Breast epithelium (tissue), 4 donors: ENCODE data around the gene ZNF343. TPM values are rescaled to one million over a fixed set of nuclear protein-coding genes. Genes with fewer than 3 reads are reported as not detected.

ENCODE experiments used
- DNase-seq, 2 donors: peaks; one replicate each; pipeline ENCODE4 v3.0.0-alpha.2; 2019; ENCODE audit warnings: low spot score in 2 of 2
- H3K27ac ChIP-seq, 2 donors: fragments of 200-600 bp; sonication (generic) in 1 of 2; one replicate each; pipeline ENCODE4 v1.5.1; 2016 to 2019; ENCODE audit warnings: mild to moderate bottlenecking in 1 of 2
- H3K27me3 ChIP-seq, 2 donors: fragments of 200-600 bp; sonication (generic) in 1 of 2; one replicate each; pipeline versions ENCODE4 v1.5.1 to v1.6.0; 2017 to 2019; ENCODE audit warnings: control low read depth in 1 of 2, mild to moderate bottlenecking in 1 of 2
- H3K36me3 ChIP-seq: fragments of 200-600 bp; one replicate; pipeline ENCODE4 v1.5.1; 2019
- H3K4me1 ChIP-seq, 2 donors: fragments of 200-600 bp; sonication (generic); one replicate each; pipeline ENCODE4 v1.5.1; 2016 to 2019; ENCODE audit warnings: control low read depth in 1 of 2
- H3K4me3 ChIP-seq, 3 donors: fragments of 200-600 bp; sonication (generic); 1 replicate in 2 of 3; 2 replicates in 1 of 3; pipeline ENCODE4 v1.5.1; 2016 to 2019; ENCODE audit warnings: mild to moderate bottlenecking in 3 of 3, moderate library complexity in 2 of 3
- H3K9me3 ChIP-seq, 2 donors: fragments of 200-600 bp; sonication (generic) in 1 of 2; one replicate each; pipeline ENCODE4 v1.5.1; 2016 to 2019; ENCODE audit warnings: control low read depth in 1 of 2
- CTCF ChIP-seq, 3 donors: fragments of 450-650 bp; IDR thresholded peaks; one replicate each; pipeline ENCODE4 v1.5.1; 2016 to 2017; ENCODE audit warnings: antibody characterized with exemption in 3 of 3, mild to moderate bottlenecking in 3 of 3, moderate library complexity in 3 of 3
- POLR2A ChIP-seq: fragments of 450-650 bp; IDR thresholded peaks from one replicate; pipeline ENCODE4 v1.6.1; 2016; ENCODE audit warnings: antibody characterized with exemption, mild to moderate bottlenecking, moderate library complexity
- POLR2AphosphoS5 ChIP-seq, 3 donors: sonication (generic); formaldehyde crosslinking; IDR thresholded peaks; one replicate each; pipeline ENCODE4 v1.6.1; 2017; ENCODE audit warnings: antibody characterized with exemption in 3 of 3
- intact Hi-C: fragments of 100-400 bp; cut with DNase I; formaldehyde crosslinking; loops from one replicate; pipeline ENCODE4 v1.15.1; 2023; ENCODE audit warnings: low total_unique reads
- total RNA-seq, 3 donors: library from RNA; depleted of rRNA; stranded (reverse); fragments of >200 nt; gene quantifications; one replicate each; pipeline ENCODE4 v1.1.0, GENCODE V29; 2016

Gene ZNF343
- total RNA-seq, 3 donors from 2014 or later, result 8.8 to 18.4 (median 14.0) TPM

- Histone ChIP-seq H3K4me1 (no peaks in the 10 kb centered on the region), H3K36me3 (peaks cover 13% of the 10 kb centered on the region), H3K4me3 (no peak overlapping the region), H3K27me3 (no peaks in the 10 kb centered on the region), H3K9me3 (no peaks in the 10 kb centered on the region), H3K27ac (no peak overlapping the region)
- TF ChIP-seq POLR2AphosphoS5 (IDR thresholded peaks at IDR 0.05) (no peak), CTCF (IDR thresholded peaks at IDR 0.05) (no peak), POLR2A (no peak)
- intact Hi-C loops, result no loop called here
- no peak for DNase-seq
Observed at GRCh38 chr20:2485661-2486060, 23.1 kb downstream of the ZNF343 start.

GRCh38 chr20:2485080-2485479 lies 23.6 kb downstream of the ZNF343 start:
- Histone ChIP-seq H3K4me1 (no peaks in the 10 kb centered on the region), H3K27me3 (no peaks in the 10 kb centered on the region), H3K27ac (no peak overlapping the region), H3K4me3 (no peak overlapping the region), H3K9me3 (no peaks in the 10 kb centered on the region), H3K36me3 (peaks cover 13% of the 10 kb centered on the region)
- no peak for DNase-seq
- no peak for TF ChIP-seq POLR2A
- no peak for TF ChIP-seq POLR2AphosphoS5 (IDR thresholded peaks at IDR 0.05)
- no peak for TF ChIP-seq CTCF (IDR thresholded peaks at IDR 0.05)
- intact Hi-C loops, result no loop called here

- no peak overlapping the region for H3K4me3 ChIP-seq
- H3K9me3 ChIP-seq, result no peaks in the 10 kb centered on the region
- no peak overlapping the region for H3K27ac ChIP-seq
- TF ChIP-seq POLR2A (no peak), CTCF (IDR thresholded peaks at IDR 0.05) (no peak), POLR2AphosphoS5 (IDR thresholded peaks at IDR 0.05) (no peak)
- no peak for DNase-seq
- peaks cover 13% of the 10 kb centered on the region for H3K36me3 ChIP-seq
- intact Hi-C loops, result no loop called here
- no peaks in the 10 kb centered on the region for H3K4me1 ChIP-seq
- no peaks in the 10 kb centered on the region for H3K27me3 ChIP-seq
Observed at GRCh38 chr20:2483504-2483903, 25.2 kb downstream of the ZNF343 start.

- Histone ChIP-seq H3K4me3 (no peak overlapping the region), H3K9me3 (no peaks in the 10 kb centered on the region), H3K36me3 (peaks cover 13% of the 10 kb centered on the region), H3K27me3 (no peaks in the 10 kb centered on the region), H3K27ac (no peak overlapping the region), H3K4me1 (no peaks in the 10 kb centered on the region)
- TF ChIP-seq POLR2A (no peak), POLR2AphosphoS5 (IDR thresholded peaks at IDR 0.05) (no peak), CTCF (IDR thresholded peaks at IDR 0.05) (no peak)
- intact Hi-C loops, result no loop called here
- no peak for DNase-seq
Observed at GRCh38 chr20:2480381-2480780, 28.3 kb downstream of the ZNF343 start.

GRCh38 chr20:2476742-2477615 lies 31.7 kb downstream of the ZNF343 start:
- Histone ChIP-seq H3K36me3 (no peaks in the 10 kb centered on the region), H3K9me3 (no peaks in the 10 kb centered on the region), H3K4me3 (no peak overlapping the region), H3K27ac (no peak overlapping the region), H3K4me1 (no peaks in the 10 kb centered on the region), H3K27me3 (no peaks in the 10 kb centered on the region)
- TF ChIP-seq CTCF (IDR thresholded peaks at IDR 0.05) (no peak), POLR2A (no peak), POLR2AphosphoS5 (IDR thresholded peaks at IDR 0.05) (no peak)
- intact Hi-C loops, result no loop called here
- no peak for DNase-seq
